GM18873 (cell line): Measurements from ENCODE around the gene MILR1.
"Not testable (repeated sequence)": the region's sequence is repeated elsewhere in the genome, so short reads cannot be mapped to it uniquely, and the experiment has no call there.

ENCODE experiments used
- ATAC-seq: cut with Tn5 transposase; IDR thresholded peaks from one replicate; pipeline ENCODE4 v1.9.1; 2021; ENCODE audit warnings: mild to moderate bottlenecking, moderate library complexity, moderate number of reproducible peaks; ENCODE audit not compliant: unreplicated experiment, low FRiP score

Gene MILR1

GRCh38 chr17:64425191-64425590 is 23.7 kb upstream of the MILR1 start:
- ATAC-seq, result no peak

GRCh38 chr17:64426596-64426995 is 22.3 kb upstream of the MILR1 start:
- no peak for ATAC-seq

GRCh38 chr17:64428406-64428805 is 20.5 kb upstream of the MILR1 start:
- ATAC-seq, result no peak

GRCh38 chr17:64430036-64430435 is 18.9 kb upstream of the MILR1 start:
- not testable (repeated sequence) for ATAC-seq

- no peak for ATAC-seq
These were observed 17.4 kb upstream of the MILR1 start for GRCh38 chr17:64431534-64431933.

GRCh38 chr17:64437944-64438525 is 10.9 kb upstream of the MILR1 start:
- ATAC-seq, result no peak

GRCh38 chr17:64439521-64439920 is 9.4 kb upstream of the MILR1 start:
- not testable (repeated sequence) for ATAC-seq

- ATAC-seq, result no peak
These were observed 9.0 kb upstream of the MILR1 start for GRCh38 chr17:64439956-64440355.

- no peak for ATAC-seq
These were observed 7.0 kb upstream of the MILR1 start for GRCh38 chr17:64441772-64442540.

GRCh38 chr17:64442541-64442971 is 6.4 kb upstream of the MILR1 start:
- no peak for ATAC-seq

- ATAC-seq, result no peak
These were observed 5.7 kb upstream of the MILR1 start for GRCh38 chr17:64443086-64443760.

GRCh38 chr17:64447526-64447925 is 1.4 kb upstream of the MILR1 start:
- ATAC-seq, result no peak

- ATAC-seq, result no peak
These were observed 630 bp downstream of the MILR1 start for GRCh38 chr17:64449545-64449944.

GRCh38 chr17:64455993-64456885 is 7.3 kb downstream of the MILR1 start:
- ATAC-seq, result no peak

- ATAC-seq, result no peak
These were observed 8.2 kb downstream of the MILR1 start for GRCh38 chr17:64457156-64457555.

- ATAC-seq, result no peak
These were observed 9.8 kb downstream of the MILR1 start for GRCh38 chr17:64458756-64459155.

GRCh38 chr17:64459284-64459747 is 10.4 kb downstream of the MILR1 start:
- ATAC-seq, result no peak

GRCh38 chr17:64459818-64460217 is 10.9 kb downstream of the MILR1 start:
- ATAC-seq, result not testable (repeated sequence)

- no peak for ATAC-seq
These were observed 12.0 kb downstream of the MILR1 start for GRCh38 chr17:64460955-64461354.

- no peak for ATAC-seq
These were observed 12.9 kb downstream of the MILR1 start for GRCh38 chr17:64461788-64462187.
